ENCODE results near the gene RGL4. TPM values are rescaled to one million over a fixed set of nuclear protein-coding genes. Genes with fewer than 3 reads are reported as not detected.
"Not testable (repeated sequence)": the region's sequence is repeated elsewhere in the genome, so short reads cannot be mapped to it uniquely, and the experiment has no call there.

Gene RGL4
- total RNA-seq, 2 experiments from 2014 or later: 34.0 to 38.5 TPM

DNA sequence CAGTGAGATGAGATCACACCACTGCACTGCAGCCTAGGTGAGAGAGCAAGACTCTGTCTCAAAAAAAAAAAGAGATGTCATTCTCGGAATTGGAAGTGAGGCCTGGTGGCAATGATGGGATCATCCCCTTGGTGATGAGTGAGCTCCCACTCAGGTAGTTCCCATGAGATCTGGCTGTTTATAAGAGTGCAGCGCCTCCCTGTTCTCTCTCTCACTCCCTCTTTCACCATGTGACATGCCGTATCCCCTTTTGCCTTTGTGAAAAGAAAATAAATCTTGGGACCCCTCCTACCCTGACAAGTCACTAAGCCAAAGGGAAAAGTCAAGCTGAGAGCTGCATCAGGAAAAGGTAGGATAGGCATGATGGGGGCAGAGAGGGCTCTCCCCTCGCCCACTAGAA is 31.3 kb downstream of the RGL4 start:
- Mint-ChIP-seq H3K36me3 (ENCODE audit: low read depth) (no peaks in the 10 kb centered on the region), H3K4me3 (no peak overlapping the region), H3K9me3 (ENCODE audit: insufficient read depth) (no peaks in the 10 kb centered on the region), H3K4me1 (ENCODE audit: low read depth) (peaks cover 4% of the 10 kb centered on the region), H3K27me3 (ENCODE audit: low read depth) (peaks cover 6% of the 10 kb centered on the region), H3K27ac (no peak overlapping the region)
- no peak for ATAC-seq
- DNase-seq: no peak
- ChIA-PET POLR2A (no interaction called here), CTCF (interaction anchor here (0.6 kb wide), 1 partner anchor 104 kb away, joined by 3 read pairs; no protein-coding TSS in a partner anchor)

GRCh38 chr22:23722724-23723123 is 31.9 kb downstream of the RGL4 start:
- H3K4me3 Mint-ChIP-seq: no peak overlapping the region
- no peak for ATAC-seq
- no peaks in the 10 kb centered on the region for H3K4me1 Mint-ChIP-seq (ENCODE audit: low read depth)
- H3K36me3 Mint-ChIP-seq (ENCODE audit: low read depth): no peaks in the 10 kb centered on the region
- no peaks in the 10 kb centered on the region for H3K9me3 Mint-ChIP-seq (ENCODE audit: insufficient read depth)
- H3K27ac Mint-ChIP-seq: no peak overlapping the region
- ChIA-PET CTCF (interaction anchor here (0.6 kb wide), 1 partner anchor 104 kb away, joined by 3 read pairs; no protein-coding TSS in a partner anchor), POLR2A (no interaction called here)
- no peak for DNase-seq
- H3K27me3 Mint-ChIP-seq (ENCODE audit: low read depth): peaks cover 7% of the 10 kb centered on the region

GRCh38 chr22:23728108-23728507 is 37.3 kb downstream of the RGL4 start:
- POLR2A ChIA-PET: interaction anchor here (0.6 kb wide), 1 partner anchor 60 kb away, joined by 4 read pairs; no protein-coding TSS in a partner anchor
- DNase-seq; H3K27ac Mint-ChIP-seq; H3K9me3 Mint-ChIP-seq (ENCODE audit: insufficient read depth); H3K36me3 Mint-ChIP-seq (ENCODE audit: low read depth); CTCF ChIA-PET; ATAC-seq; H3K27me3 Mint-ChIP-seq (ENCODE audit: low read depth); H3K4me3 Mint-ChIP-seq; H3K4me1 Mint-ChIP-seq (ENCODE audit: low read depth): not testable (repeated sequence)

DNA sequence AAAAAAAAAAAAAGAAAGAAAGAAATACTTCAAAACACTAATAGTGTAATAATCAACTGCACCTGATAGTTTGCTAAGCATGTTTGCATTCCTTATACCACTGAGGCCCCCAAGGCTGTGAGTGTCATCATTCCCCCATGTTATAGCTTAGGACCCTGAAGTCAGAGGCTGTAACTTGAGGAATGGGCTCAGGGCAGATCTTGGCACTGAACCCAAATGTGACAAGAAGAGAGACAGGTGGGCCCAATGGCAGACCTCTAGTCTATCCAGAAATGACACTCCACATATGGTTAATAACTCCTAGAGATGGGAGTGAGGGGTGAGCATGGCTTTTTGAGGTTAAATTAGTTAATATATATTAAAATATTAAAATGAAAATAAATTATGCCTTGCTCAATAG is 46.9 kb downstream of the RGL4 start:
- H3K4me3 Mint-ChIP-seq: no peak overlapping the region
- no peaks in the 10 kb centered on the region for H3K27me3 Mint-ChIP-seq (ENCODE audit: low read depth)
- no peaks in the 10 kb centered on the region for H3K36me3 Mint-ChIP-seq (ENCODE audit: low read depth)
- no peaks in the 10 kb centered on the region for H3K9me3 Mint-ChIP-seq (ENCODE audit: insufficient read depth)
- ATAC-seq (no peak), DNase-seq (no peak)
- H3K27ac Mint-ChIP-seq: no peak overlapping the region
- no peaks in the 10 kb centered on the region for H3K4me1 Mint-ChIP-seq (ENCODE audit: low read depth)
- ChIA-PET CTCF (interaction anchor here (1.5 kb wide), 1 partner anchor 156 kb away, joined by 4 read pairs; the partner anchor contains the start of gene MIF), POLR2A (interaction anchor here (0.7 kb wide), 1 partner anchor 13 kb away, joined by 4 read pairs; no protein-coding TSS in a partner anchor)

GRCh38 chr22:23742505-23743264 is 51.9 kb downstream of the RGL4 start:
- Mint-ChIP-seq H3K9me3 (ENCODE audit: insufficient read depth) (no peaks in the 10 kb centered on the region), H3K4me3 (no peak overlapping the region), H3K27ac (no peak overlapping the region), H3K27me3 (ENCODE audit: low read depth) (no peaks in the 10 kb centered on the region), H3K4me1 (ENCODE audit: low read depth) (peaks cover 2% of the 10 kb centered on the region), H3K36me3 (ENCODE audit: low read depth) (peaks cover 20% of the 10 kb centered on the region)
- no peak for ATAC-seq
- ChIA-PET POLR2A (no interaction called here), CTCF (no interaction called here)
- DNase-seq: no peak

- peaks cover 20% of the 10 kb centered on the region for H3K36me3 Mint-ChIP-seq (ENCODE audit: low read depth)
- no peak overlapping the region for H3K27ac Mint-ChIP-seq
- no peaks in the 10 kb centered on the region for H3K27me3 Mint-ChIP-seq (ENCODE audit: low read depth)
- H3K9me3 Mint-ChIP-seq (ENCODE audit: insufficient read depth): no peaks in the 10 kb centered on the region
- POLR2A ChIA-PET: no interaction called here
- CTCF ChIA-PET: no interaction called here
- ATAC-seq (no peak), DNase-seq (no peak)
- peaks cover 2% of the 10 kb centered on the region for H3K4me1 Mint-ChIP-seq (ENCODE audit: low read depth)
- no peak overlapping the region for H3K4me3 Mint-ChIP-seq
Measured at GRCh38 chr22:23743303-23743705, 52.5 kb downstream of the RGL4 start.

GRCh38 chr22:23744001-23744400 is 53.2 kb downstream of the RGL4 start:
- peaks cover 20% of the 10 kb centered on the region for H3K36me3 Mint-ChIP-seq (ENCODE audit: low read depth)
- H3K27ac Mint-ChIP-seq: no peak overlapping the region
- no peaks in the 10 kb centered on the region for H3K27me3 Mint-ChIP-seq (ENCODE audit: low read depth)
- H3K4me1 Mint-ChIP-seq (ENCODE audit: low read depth): peaks cover 2% of the 10 kb centered on the region
- H3K4me3 Mint-ChIP-seq: no peak overlapping the region
- ATAC-seq: no peak
- H3K9me3 Mint-ChIP-seq (ENCODE audit: insufficient read depth): no peaks in the 10 kb centered on the region
- ChIA-PET POLR2A (no interaction called here), CTCF (interaction anchor here (0.6 kb wide), 1 partner anchor 71 kb away, joined by 5 read pairs; no protein-coding TSS in a partner anchor)
- DNase-seq: no peak

- no peaks in the 10 kb centered on the region for H3K27me3 Mint-ChIP-seq (ENCODE audit: low read depth)
- peaks cover 20% of the 10 kb centered on the region for H3K36me3 Mint-ChIP-seq (ENCODE audit: low read depth)
- ChIA-PET POLR2A (no interaction called here), CTCF (interaction anchor here (0.6 kb wide), 1 partner anchor 70 kb away, joined by 5 read pairs; no protein-coding TSS in a partner anchor)
- no peak overlapping the region for H3K27ac Mint-ChIP-seq
- H3K9me3 Mint-ChIP-seq (ENCODE audit: insufficient read depth): no peaks in the 10 kb centered on the region
- no peak for ATAC-seq
- DNase-seq: no peak
- H3K4me1 Mint-ChIP-seq (ENCODE audit: low read depth): peaks cover 2% of the 10 kb centered on the region
- no peak overlapping the region for H3K4me3 Mint-ChIP-seq
Measured at GRCh38 chr22:23744485-23744884, 53.7 kb downstream of the RGL4 start.

DNA sequence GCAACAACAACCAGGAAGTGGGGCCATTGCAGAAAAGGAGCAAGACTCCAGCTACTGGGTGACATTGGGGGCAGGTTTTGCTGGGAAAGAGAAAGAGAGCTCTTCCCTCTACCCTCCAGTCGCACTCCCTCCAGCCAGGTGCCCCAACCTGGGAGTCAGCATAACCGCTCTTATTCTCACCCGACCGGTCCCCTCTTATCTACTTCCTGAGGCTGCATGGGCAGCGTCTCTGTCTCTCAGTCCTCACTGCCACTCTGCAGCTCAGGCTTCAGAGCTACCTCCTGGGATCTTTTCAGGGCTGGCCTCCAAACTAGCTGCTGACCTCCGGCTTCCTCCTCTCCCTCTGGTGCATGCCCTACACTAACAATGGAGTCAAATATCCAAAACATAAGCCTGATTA is 55.0 kb downstream of the RGL4 start:
- H3K27ac Mint-ChIP-seq: no peak overlapping the region
- H3K4me3 Mint-ChIP-seq: no peak overlapping the region

More for the DNA sequence above, 55.0 kb downstream of the RGL4 start:
- POLR2A ChIA-PET: no interaction called here
- peaks cover 20% of the 10 kb centered on the region for H3K36me3 Mint-ChIP-seq (ENCODE audit: low read depth)
- no peaks in the 10 kb centered on the region for H3K9me3 Mint-ChIP-seq (ENCODE audit: insufficient read depth)
- ATAC-seq: no peak
- no peak for DNase-seq
- CTCF ChIA-PET: interaction anchor here (0.9 kb wide), 1 partner anchor 104 kb away, joined by 3 read pairs; no protein-coding TSS in a partner anchor
- H3K4me1 Mint-ChIP-seq (ENCODE audit: low read depth): peaks cover 15% of the 10 kb centered on the region
- H3K27me3 Mint-ChIP-seq (ENCODE audit: low read depth): no peaks in the 10 kb centered on the region

Other genes with a start within 250 kb of the RGL4 start
- gene IGLL1, start 110.7 kb upstream of the RGL4 start, total RNA-seq: not detected
- under 1 TPM; 0.21 to 0.29 TPM for gene DRICH1, start 58.7 kb upstream of the RGL4 start, total RNA-seq
- 1 to 10 TPM; 2.1 to 2.2 TPM for gene ZNF70, start 60.1 kb downstream of the RGL4 start, total RNA-seq
- not detected for gene VPREB3, start 63.4 kb downstream of the RGL4 start, total RNA-seq
- 1 to 10 TPM in 1 of 2 experiments, under 1 TPM in 1; 0.81 to 1.4 TPM for gene C22orf15, start 72.0 kb downstream of the RGL4 start, total RNA-seq
- gene CHCHD10, start 77.0 kb downstream of the RGL4 start, total RNA-seq: 100 to 1,000 TPM; 134 to 140 TPM
- under 1 TPM; 0.42 to 0.55 TPM for gene MMP11, start 81.8 kb downstream of the RGL4 start, total RNA-seq
- 100 to 1,000 TPM; 112 to 113 TPM for gene SMARCB1, start 96.0 kb downstream of the RGL4 start, total RNA-seq
- 1 to 10 TPM; 8.1 to 10.0 TPM for gene DERL3, start 148.0 kb downstream of the RGL4 start, total RNA-seq
- 1 to 10 TPM; 6.7 to 7.9 TPM for gene SLC2A11, start 166.9 kb downstream of the RGL4 start, total RNA-seq
- 1,000 to 10,000 TPM; 1,002 to 1,009 TPM for gene MIF, start 203.4 kb downstream of the RGL4 start, total RNA-seq

All from activated CD8-positive, alpha-beta T cell treated with anti-CD3 and anti-CD28 coated beads, Interleukin-2, amount 10 ng/mL, durations not matched to agents 7 days and 5 days (primary cell).